Coronary artery (tissue), 2 donors: ENCODE data around the gene DNAAF5.

Experiments
- DNase-seq: peaks from one replicate; pipeline ENCODE4 v3.0.0-alpha.2; 2017; ENCODE audit warnings: low spot score
- H3K27ac ChIP-seq, 2 donors: fragments of 200-600 bp; sonication (generic); one replicate each; pipeline ENCODE4 v1.5.1; 2016 to 2019
- H3K4me3 ChIP-seq: fragments of 200-600 bp; sonication (generic); 2 replicates; pipeline ENCODE4 v1.5.1; 2016; ENCODE audit warnings: mild to moderate bottlenecking, moderate library complexity
- TF ChIP-seq, protein P1 (sequence below): fragments of 200-600 bp; sonication (generic); IDR thresholded peaks from one replicate; pipeline ENCODE4 v1.5.1; 2019; ENCODE audit warnings: antibody characterized with exemption

DNAAF5 gene

DNA sequence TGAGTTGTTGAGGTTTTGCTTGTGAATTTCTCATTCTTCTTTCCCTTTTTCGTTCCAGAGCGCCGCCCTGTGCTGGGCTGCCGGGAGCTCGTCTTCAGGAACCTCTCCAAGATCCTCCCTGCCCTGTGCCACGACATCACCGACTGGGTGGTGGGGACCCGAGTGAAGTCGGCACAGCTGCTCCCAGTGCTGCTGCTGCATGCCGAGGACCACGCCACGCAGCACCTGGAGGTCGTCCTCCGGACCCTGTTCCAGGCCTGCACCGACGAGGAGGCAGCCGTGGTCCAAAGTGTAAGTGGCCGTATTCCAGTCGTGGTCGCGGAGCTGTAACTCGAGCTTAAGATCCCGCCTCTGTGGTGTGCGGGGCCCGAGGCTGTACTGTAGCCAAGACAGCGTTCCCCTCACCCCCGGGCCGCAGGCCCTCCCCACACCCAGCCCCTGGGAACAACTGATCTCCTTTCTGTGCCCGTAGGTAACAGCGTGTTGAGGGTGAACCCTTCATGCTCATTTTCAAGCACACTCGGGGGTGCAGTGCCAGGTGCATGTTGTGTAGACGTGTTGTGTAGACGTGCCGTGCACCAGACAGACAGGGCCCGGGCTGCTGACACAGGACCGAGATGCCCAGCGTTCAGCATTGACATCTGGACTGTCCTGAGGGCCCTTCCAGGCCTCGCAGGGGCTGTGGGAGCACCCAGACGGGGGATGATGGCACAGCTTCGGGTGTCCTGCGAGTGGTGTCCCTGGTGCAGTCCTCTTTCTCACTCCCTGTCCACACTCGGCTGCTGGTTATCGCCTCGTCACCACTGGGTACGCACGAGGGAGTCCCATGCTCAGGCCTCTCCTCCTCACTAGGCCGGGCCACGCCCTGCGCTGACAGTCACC lies 28.3 kb downstream of the DNAAF5 start:
- Histone ChIP-seq H3K27ac (no peak overlapping the region), H3K4me3 (no peak overlapping the region)
- no peak for DNase-seq
- TF ChIP-seq, protein P1, sequence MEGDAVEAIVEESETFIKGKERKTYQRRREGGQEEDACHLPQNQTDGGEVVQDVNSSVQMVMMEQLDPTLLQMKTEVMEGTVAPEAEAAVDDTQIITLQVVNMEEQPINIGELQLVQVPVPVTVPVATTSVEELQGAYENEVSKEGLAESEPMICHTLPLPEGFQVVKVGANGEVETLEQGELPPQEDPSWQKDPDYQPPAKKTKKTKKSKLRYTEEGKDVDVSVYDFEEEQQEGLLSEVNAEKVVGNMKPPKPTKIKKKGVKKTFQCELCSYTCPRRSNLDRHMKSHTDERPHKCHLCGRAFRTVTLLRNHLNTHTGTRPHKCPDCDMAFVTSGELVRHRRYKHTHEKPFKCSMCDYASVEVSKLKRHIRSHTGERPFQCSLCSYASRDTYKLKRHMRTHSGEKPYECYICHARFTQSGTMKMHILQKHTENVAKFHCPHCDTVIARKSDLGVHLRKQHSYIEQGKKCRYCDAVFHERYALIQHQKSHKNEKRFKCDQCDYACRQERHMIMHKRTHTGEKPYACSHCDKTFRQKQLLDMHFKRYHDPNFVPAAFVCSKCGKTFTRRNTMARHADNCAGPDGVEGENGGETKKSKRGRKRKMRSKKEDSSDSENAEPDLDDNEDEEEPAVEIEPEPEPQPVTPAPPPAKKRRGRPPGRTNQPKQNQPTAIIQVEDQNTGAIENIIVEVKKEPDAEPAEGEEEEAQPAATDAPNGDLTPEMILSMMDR: no peak

DNA sequence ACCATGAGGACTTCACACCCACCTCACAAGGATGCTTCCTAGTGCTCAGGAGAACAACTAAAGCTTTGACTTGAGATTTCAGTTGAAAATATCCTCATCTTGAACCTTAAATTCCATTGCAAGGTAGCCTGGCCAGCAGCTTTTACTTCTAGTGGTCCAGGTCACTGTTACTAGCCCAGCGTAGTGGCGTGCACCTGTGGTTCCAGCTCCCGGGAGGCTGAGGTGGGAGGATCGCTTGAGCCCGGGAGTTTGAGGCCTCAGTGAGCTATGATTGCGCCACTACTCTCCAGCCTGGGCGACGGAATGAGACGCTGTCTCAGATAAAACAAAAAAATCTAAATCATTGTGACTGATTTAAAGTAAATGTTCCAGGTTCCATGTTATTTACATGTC lies 28.9 kb downstream of the DNAAF5 start:
- H3K4me3 ChIP-seq: no peak overlapping the region
- H3K27ac ChIP-seq: no peak overlapping the region
- TF ChIP-seq, protein P1: no peak
- DNase-seq: no peak

DNA sequence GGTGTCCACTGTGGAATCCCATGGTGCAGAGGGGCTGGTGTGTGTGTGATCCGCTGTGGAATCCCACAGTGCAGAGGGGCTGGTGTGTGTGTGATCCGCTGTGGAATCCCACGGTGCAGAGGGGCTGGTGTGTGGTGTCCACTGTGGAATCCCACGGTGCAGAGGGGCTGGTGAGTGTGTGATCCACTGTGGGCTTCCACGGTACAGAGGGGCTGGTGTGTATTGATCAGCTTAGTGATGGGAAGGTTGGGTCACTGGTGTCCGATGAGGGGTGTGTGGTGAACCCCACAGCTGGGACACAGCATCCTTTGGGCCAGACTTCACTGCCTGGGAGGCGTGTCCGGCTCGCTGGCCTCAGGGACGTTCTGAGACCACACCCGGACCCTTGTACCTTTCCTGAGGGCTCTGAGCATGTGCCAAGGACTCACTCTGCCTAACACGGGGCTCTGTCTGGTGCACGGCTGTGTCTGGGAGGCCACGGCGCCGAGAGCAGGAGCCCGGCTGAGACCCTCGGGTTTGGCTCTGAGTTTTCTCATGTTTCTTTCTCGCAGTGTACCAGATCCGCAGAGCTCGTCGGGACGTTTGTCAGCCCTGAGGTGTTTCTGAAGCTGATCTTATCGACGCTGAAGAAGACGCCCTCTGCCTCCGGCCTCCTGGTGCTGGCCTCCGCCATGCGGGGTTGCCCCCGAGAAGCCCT lies 29.9 kb downstream of the DNAAF5 start:
- TF ChIP-seq, protein P1: no peak
- H3K4me3 ChIP-seq: no peak overlapping the region
- no peak overlapping the region for H3K27ac ChIP-seq
- no peak for DNase-seq

DNA sequence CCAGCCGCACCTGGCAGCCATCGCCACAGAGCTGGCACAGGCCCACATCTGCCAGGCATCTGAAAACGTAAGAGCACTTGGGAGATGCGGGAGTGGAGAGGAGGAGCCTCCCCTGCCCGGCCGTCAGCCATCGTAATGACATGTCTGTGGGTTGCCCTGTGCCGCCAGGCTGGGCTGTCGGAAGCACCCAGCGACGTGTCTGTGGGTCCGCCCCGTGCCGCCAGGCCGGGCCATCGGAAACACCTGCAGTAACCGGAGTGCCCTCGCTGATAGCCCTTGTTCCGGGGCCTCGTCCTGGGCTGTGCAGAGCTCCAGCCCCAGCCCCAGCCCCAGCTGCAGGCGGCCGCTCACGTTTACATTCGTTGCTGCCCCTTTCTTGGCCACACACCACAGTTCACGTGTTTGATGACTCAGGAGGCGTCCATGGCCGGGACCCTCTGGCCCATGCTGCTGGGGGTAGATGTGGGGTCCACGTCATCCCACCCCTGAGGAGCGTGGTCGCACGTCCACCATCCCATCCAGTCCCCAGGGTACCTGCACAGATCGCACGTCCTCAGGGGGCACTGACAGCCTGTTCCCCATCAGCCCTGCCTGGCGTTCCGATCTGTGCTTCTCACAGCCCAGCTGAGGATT lies 30.5 kb downstream of the DNAAF5 start:
- H3K4me3 ChIP-seq: no peak overlapping the region
- no peak overlapping the region for H3K27ac ChIP-seq
- DNase-seq: no peak
- TF ChIP-seq, protein P1: no peak

DNA sequence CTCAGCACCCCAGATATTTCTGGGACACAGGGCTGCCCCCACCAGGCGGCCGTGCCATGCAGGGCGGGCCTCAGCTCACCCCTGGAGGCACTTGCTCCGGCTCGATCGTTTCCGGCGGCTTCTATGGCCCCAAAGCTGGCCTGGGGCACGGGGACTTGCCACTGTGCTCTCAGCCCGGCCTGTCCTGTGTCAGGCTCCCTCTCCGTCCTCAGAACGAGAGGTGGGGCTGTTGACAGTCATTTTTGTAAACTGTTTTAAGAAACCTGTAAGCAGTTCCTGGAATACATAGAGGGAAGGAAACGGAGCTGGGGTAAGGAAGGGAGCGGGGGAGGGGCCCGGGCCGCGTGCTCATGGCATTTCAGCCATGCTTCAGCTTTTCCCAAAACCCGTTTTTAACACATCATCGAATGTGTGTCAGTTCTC lies 31.3 kb downstream of the DNAAF5 start:
- TF ChIP-seq, protein P1: no peak
- H3K27ac ChIP-seq: no peak overlapping the region
- DNase-seq: no peak
- no peak overlapping the region for H3K4me3 ChIP-seq

DNA sequence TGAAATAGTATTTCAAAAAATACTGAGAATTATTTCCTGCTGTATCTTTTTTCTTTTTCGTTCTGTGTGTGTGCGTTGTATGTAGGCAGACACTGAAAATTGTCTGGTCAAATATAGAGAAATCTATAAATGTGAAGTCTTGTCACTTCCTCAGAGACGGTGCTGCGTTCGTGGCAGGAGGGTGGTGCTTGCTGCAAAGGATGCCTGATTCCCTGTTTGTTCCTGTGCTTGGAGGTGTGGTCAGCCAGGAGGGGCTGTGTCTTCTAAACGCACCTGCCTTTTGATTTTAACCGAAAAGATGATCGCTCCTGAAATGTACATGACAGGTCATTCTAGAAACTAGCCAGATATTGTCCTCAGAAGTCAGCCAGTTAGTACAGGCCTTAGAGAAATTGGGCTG lies 33.1 kb downstream of the DNAAF5 start:
- Histone ChIP-seq H3K4me3 (no peak overlapping the region), H3K27ac (no peak overlapping the region)
- TF ChIP-seq, protein P1: no peak
- no peak for DNase-seq
